Liver (tissue), 9 donors: Measurements from ENCODE around the gene MED17. TPM values are rescaled to one million over a fixed set of nuclear protein-coding genes. Genes with fewer than 3 reads are reported as not detected.
A peak's percentile ranks its signal among the peaks of the same experiment; 100 is the strongest.

Experiments used
- DNase-seq: peaks from one replicate; pipeline ENCODE4 v3.0.0-alpha.2; 2017; ENCODE audit warnings: low spot score
- H3K27ac ChIP-seq, 2 donors: one replicate each; pipeline ENCODE4 v1.7.0; 2013; ENCODE audit warnings: inconsistent platforms in 2 of 2, low read length in 2 of 2, control low read depth in 1 of 2, low read depth in 1 of 2, mild to moderate bottlenecking in 1 of 2
- H3K27me3 ChIP-seq, 4 donors: one replicate each; pipeline versions ENCODE4 v1.6.1 to v1.7.0; 2013; ENCODE audit warnings: low read length in 3 of 4, inconsistent platforms in 1 of 4, mild to moderate bottlenecking in 1 of 4, moderate library complexity in 1 of 4; ENCODE audit not compliant: control insufficient read depth in 4 of 4, insufficient read depth in 4 of 4
- H3K36me3 ChIP-seq, 4 donors: one replicate each; pipeline versions ENCODE4 v1.6.1 to v1.7.0; 2013; ENCODE audit warnings: low read length in 3 of 4, mild to moderate bottlenecking in 3 of 4, low read depth in 1 of 4, moderate library complexity in 1 of 4; ENCODE audit not compliant: control insufficient read depth in 4 of 4, insufficient read depth in 3 of 4
- H3K4me1 ChIP-seq, 4 donors: one replicate each; pipeline versions ENCODE4 v1.6.1 to v1.7.0; 2013; ENCODE audit warnings: low read length in 3 of 4, mild to moderate bottlenecking in 3 of 4, moderate library complexity in 1 of 4; ENCODE audit not compliant: control insufficient read depth in 4 of 4, insufficient read depth in 4 of 4
- H3K4me3 ChIP-seq, 3 donors: one replicate each; pipeline versions ENCODE4 v1.6.1 to v1.7.0; 2013; ENCODE audit warnings: low read length in 3 of 3, control low read depth in 1 of 3, low read depth in 1 of 3, mild to moderate bottlenecking in 1 of 3
- H3K9ac ChIP-seq, 2 donors: one replicate each; pipeline ENCODE4 v1.7.0; 2013; ENCODE audit warnings: low read length in 2 of 2, mild to moderate bottlenecking in 2 of 2, moderate library complexity in 2 of 2, control low read depth in 1 of 2, low read depth in 1 of 2
- H3K9me3 ChIP-seq, 4 donors: one replicate each; pipeline versions ENCODE4 v1.6.1 to v1.7.0; 2013; ENCODE audit warnings: low read length in 3 of 4; ENCODE audit not compliant: control insufficient read depth in 4 of 4
- ATF3 ChIP-seq: IDR thresholded peaks from 2 replicates; pipeline ENCODE4 v1.6.1; 2016; ENCODE audit warnings: antibody characterized with exemption
- CTCF ChIP-seq: fragments of 150-350 bp; IDR thresholded peaks from 2 replicates; pipeline ENCODE4 v1.5.1; 2017; ENCODE audit warnings: improper control_type of control experiment, low read depth, low read length; ENCODE audit not compliant: missing input control
- EGR1 ChIP-seq, 2 donors: IDR thresholded peaks; 2 replicates each; pipeline ENCODE4 v1.6.1; 2016 to 2018; ENCODE audit warnings: antibody characterized with exemption in 2 of 2, low read depth in 2 of 2
- FOXA1 ChIP-seq: IDR thresholded peaks from 2 replicates; pipeline ENCODE4 v1.6.1; 2016; ENCODE audit warnings: antibody characterized with exemption
- FOXA2 ChIP-seq: IDR thresholded peaks from 2 replicates; pipeline ENCODE4 v1.6.1; 2016; ENCODE audit warnings: antibody characterized with exemption
- GABPA ChIP-seq, 2 donors: IDR thresholded peaks in 1 of 2; conservative IDR thresholded peaks in 1 of 2; 2 replicates each; pipeline ENCODE4 v1.6.1; 2016; ENCODE audit warnings: antibody characterized with exemption in 2 of 2, mild to moderate bottlenecking in 1 of 2, moderate library complexity in 1 of 2
- HNF4A ChIP-seq, 2 donors: conservative IDR thresholded peaks; 2 replicates each; pipeline ENCODE4 v1.6.1; 2016; ENCODE audit warnings: antibody characterized with exemption in 2 of 2, mild to moderate bottlenecking in 2 of 2
- HNF4G ChIP-seq: IDR thresholded peaks from 2 replicates; pipeline ENCODE4 v1.6.1; 2016; ENCODE audit warnings: antibody characterized with exemption
- JUND ChIP-seq, 2 donors: IDR thresholded peaks; 2 replicates each; pipeline ENCODE4 v1.6.1; 2016; ENCODE audit warnings: antibody characterized with exemption in 2 of 2
- MAX ChIP-seq: IDR thresholded peaks from 2 replicates; pipeline ENCODE4 v1.6.1; 2016; ENCODE audit warnings: antibody characterized with exemption
- NR2F2 ChIP-seq: IDR thresholded peaks from 2 replicates; pipeline ENCODE4 v1.6.1; 2016; ENCODE audit warnings: antibody characterized with exemption
- RAD21 ChIP-seq, 2 donors: IDR thresholded peaks; 2 replicates each; pipeline ENCODE4 v1.6.1; 2016; ENCODE audit warnings: antibody characterized with exemption in 2 of 2, mild to moderate bottlenecking in 2 of 2
- RXRA ChIP-seq, 2 donors: IDR thresholded peaks; 2 replicates each; pipeline ENCODE4 v1.6.1; 2017 to 2018; ENCODE audit warnings: antibody characterized with exemption in 2 of 2, mild to moderate bottlenecking in 1 of 2
- SP1 ChIP-seq: IDR thresholded peaks from 2 replicates; pipeline ENCODE4 v1.6.1; 2018; ENCODE audit warnings: antibody characterized with exemption, mild to moderate bottlenecking
- TAF1 ChIP-seq: conservative IDR thresholded peaks from 2 replicates; pipeline ENCODE4 v1.6.1; 2016; ENCODE audit warnings: antibody characterized with exemption, mild to moderate bottlenecking
- YY1 ChIP-seq: IDR thresholded peaks from 2 replicates; pipeline ENCODE4 v1.6.1; 2016; ENCODE audit warnings: antibody characterized with exemption, mild to moderate bottlenecking
- WGBS: extraction: QIAGEN DNeasy Blood & Tissue Kit; methylation state at CpG from one replicate; pipeline ENCODE4 v1.1.7; 2013; 5-methylcytosine and 5-hydroxymethylcytosine counted together
- polyA plus RNA-seq, 2 donors: library from polyadenylated mRNA; stranded (reverse) in 1 of 2; unstranded in 1 of 2; fragments of 200-250 nt in 1 of 2; fragments of >200 nt in 1 of 2; fragmentation: Nextera tagmentation in 1 of 2; extraction: Ambion mirVana in 1 of 2; gene quantifications; one replicate each; pipeline versions ENCODE4 v1.2.1 to v1.2.3, GENCODE V29; 2013 to 2015
- total RNA-seq, 2 donors: library from RNA; depleted of rRNA; stranded (reverse); fragments of >200 nt; gene quantifications; one replicate each; pipeline ENCODE4 v1.2.3, GENCODE V29; 2014
- TF ChIP-seq, protein P1 (sequence below): IDR thresholded peaks from 2 replicates; pipeline ENCODE4 v1.6.1; 2016; ENCODE audit warnings: antibody characterized with exemption
- TF ChIP-seq, protein P2 (sequence below): IDR thresholded peaks from 2 replicates; pipeline ENCODE4 v1.6.1; 2016; ENCODE audit warnings: antibody characterized with exemption, mild to moderate bottlenecking
- donor health status: healthy.
- donor health status: healthy.
- donor health status: healthy.
- donor health status: healthy.
- donor health status: healthy.

MED17 gene
- total and polyA plus RNA-seq, 4 donors = 2.8 to 12.7 (median 7.5) TPM

GRCh38 chr11:93849751-93850593 lies 65.9 kb downstream of the MED17 start:
- peak; percentile 37 for DNase-seq
- no peaks in the 10 kb centered on the region for H3K9me3 ChIP-seq
- H3K9ac ChIP-seq = no peak overlapping the region
- no peaks in the 10 kb centered on the region for H3K27me3 ChIP-seq
- H3K36me3 ChIP-seq = no peaks in the 10 kb centered on the region
- H3K4me3 ChIP-seq = peak overlapping the region in 2 of 3 donors; percentile 23 to 52
- H3K4me1 ChIP-seq = peaks cover 2 to 5% (median 4%) of the 10 kb centered on the region in 4 donors
- H3K27ac ChIP-seq = no peak overlapping the region
- WGBS = 10% methylated on average over 67 of the region's 67 CpGs
- no peak for TF ChIP-seq MAX
- TF ChIP-seq FOXA2 = no peak

- Histone ChIP-seq H3K27ac (no peak within 1 kb of the TSS), H3K9me3 (no peaks in the 10 kb centered on the region), H3K9ac (no peak within 1 kb of the TSS), H3K4me1 (peaks cover 2 to 5% (median 4%) of the 10 kb centered on the region in 4 donors), H3K36me3 (no peaks in the 10 kb centered on the region), H3K4me3 (peak within 1 kb of the TSS in 2 of 3 donors; percentile 23 to 52), H3K27me3 (no peaks in the 10 kb centered on the region)
- WGBS = 30% methylated on average over 6 of the region's 6 CpGs
- TF ChIP-seq RXRA (IDR thresholded peaks at IDR 0.05) (no peak), SP1 (no peak), YY1 (no peak), GABPA (IDR thresholded peaks at IDR 0.05 in 1 of 2, conservative IDR thresholded peaks at IDR 0.05 in 1 of 2) (no peak), HNF4G (no peak), ATF3 (no peak), FOXA2 (no peak), MAX (no peak), JUND (IDR thresholded peaks at IDR 0.05) (no peak), EGR1 (IDR thresholded peaks at IDR 0.05; ENCODE audit: low read depth in 2 of 2) (no peak), NR2F2 (no peak), CTCF (no peak), HNF4A (conservative IDR thresholded peaks at IDR 0.05) (no peak), TAF1 (no peak), FOXA1 (no peak), RAD21 (IDR thresholded peaks at IDR 0.05) (no peak)
- TF ChIP-seq, protein P1, sequence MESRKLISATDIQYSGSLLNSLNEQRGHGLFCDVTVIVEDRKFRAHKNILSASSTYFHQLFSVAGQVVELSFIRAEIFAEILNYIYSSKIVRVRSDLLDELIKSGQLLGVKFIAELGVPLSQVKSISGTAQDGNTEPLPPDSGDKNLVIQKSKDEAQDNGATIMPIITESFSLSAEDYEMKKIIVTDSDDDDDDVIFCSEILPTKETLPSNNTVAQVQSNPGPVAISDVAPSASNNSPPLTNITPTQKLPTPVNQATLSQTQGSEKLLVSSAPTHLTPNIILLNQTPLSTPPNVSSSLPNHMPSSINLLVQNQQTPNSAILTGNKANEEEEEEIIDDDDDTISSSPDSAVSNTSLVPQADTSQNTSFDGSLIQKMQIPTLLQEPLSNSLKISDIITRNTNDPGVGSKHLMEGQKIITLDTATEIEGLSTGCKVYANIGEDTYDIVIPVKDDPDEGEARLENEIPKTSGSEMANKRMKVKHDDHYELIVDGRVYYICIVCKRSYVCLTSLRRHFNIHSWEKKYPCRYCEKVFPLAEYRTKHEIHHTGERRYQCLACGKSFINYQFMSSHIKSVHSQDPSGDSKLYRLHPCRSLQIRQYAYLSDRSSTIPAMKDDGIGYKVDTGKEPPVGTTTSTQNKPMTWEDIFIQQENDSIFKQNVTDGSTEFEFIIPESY = no peak
- TF ChIP-seq, protein P2, sequence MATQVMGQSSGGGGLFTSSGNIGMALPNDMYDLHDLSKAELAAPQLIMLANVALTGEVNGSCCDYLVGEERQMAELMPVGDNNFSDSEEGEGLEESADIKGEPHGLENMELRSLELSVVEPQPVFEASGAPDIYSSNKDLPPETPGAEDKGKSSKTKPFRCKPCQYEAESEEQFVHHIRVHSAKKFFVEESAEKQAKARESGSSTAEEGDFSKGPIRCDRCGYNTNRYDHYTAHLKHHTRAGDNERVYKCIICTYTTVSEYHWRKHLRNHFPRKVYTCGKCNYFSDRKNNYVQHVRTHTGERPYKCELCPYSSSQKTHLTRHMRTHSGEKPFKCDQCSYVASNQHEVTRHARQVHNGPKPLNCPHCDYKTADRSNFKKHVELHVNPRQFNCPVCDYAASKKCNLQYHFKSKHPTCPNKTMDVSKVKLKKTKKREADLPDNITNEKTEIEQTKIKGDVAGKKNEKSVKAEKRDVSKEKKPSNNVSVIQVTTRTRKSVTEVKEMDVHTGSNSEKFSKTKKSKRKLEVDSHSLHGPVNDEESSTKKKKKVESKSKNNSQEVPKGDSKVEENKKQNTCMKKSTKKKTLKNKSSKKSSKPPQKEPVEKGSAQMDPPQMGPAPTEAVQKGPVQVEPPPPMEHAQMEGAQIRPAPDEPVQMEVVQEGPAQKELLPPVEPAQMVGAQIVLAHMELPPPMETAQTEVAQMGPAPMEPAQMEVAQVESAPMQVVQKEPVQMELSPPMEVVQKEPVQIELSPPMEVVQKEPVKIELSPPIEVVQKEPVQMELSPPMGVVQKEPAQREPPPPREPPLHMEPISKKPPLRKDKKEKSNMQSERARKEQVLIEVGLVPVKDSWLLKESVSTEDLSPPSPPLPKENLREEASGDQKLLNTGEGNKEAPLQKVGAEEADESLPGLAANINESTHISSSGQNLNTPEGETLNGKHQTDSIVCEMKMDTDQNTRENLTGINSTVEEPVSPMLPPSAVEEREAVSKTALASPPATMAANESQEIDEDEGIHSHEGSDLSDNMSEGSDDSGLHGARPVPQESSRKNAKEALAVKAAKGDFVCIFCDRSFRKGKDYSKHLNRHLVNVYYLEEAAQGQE = no peak
- no peak for DNase-seq
These were observed 66.5 kb downstream of the MED17 start, which contains the start of gene VSTM5 for GRCh38 chr11:93850594-93851018. Gene VSTM5 (minus strand): TSS chr11:93850618. CDS start chr11:93850502, 116 bp downstream.
